GM18505 (cell line): Measurements from ENCODE around the gene DHRS3.

Experiments used
- ATAC-seq: cut with Tn5 transposase; IDR thresholded peaks from one replicate; pipeline ENCODE4 v1.9.1; 2021; ENCODE audit not compliant: unreplicated experiment
- POLR2A ChIP-seq: IDR thresholded peaks from 4 replicates; pipeline ENCODE4 v1.6.1; 2011; ENCODE audit warnings: borderline replicate concordance; ENCODE audit not compliant: insufficient read depth, insufficient read length; ENCODE audit errors: extremely low read depth

DHRS3 gene

GRCh38 chr1:12630946-12631530 lies 13.0 kb upstream of the DHRS3 start:
- no peak for TF ChIP-seq POLR2A

DNA sequence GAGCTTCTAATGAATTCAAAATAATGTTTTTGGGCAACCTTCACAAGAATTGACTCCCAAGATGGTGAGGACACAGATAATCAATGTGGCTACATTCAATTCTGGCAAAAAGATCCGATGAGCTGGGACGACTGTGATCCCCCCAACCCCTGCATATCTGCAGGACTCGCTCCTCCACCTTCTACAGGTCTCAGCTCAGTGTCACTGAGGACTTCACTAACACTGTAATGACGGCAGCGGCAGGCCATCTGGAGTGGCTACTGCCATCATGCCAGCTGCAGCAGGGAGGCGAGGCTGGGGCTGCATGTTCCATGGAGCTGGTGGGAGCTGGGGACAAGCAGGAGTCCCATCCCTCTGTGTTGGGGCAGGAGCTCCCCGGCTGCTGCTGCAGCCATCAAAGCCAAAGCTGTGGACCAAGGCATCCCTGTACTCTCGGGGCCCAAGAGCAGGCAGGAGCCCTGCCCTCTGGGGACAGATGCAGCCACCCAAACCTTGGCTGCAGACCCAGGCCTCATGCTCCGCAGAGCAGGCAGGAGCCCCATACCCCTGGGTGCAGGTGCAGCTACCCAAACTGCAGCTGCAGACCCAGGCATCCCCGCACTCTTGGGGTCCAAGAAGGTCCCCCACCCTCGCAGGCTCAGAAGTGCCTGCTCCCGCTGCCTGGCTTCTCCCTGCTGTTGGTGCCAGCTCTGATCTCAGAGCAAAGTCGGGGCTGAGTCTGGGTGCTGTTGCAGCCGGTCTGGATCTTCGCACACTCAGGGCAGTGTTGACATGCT lies 12.2 kb upstream of the DHRS3 start:
- TF ChIP-seq POLR2A, result no peak
- no peak for ATAC-seq

More at GRCh38 chr1:12630946-12631530, 13.0 kb upstream of the DHRS3 start:
- ATAC-seq, result no peak

- TF ChIP-seq POLR2A, result no peak
- ATAC-seq, result no peak
These were observed 11.5 kb upstream of the DHRS3 start for GRCh38 chr1:12629511-12629956.

GRCh38 chr1:12627296-12627695 lies 9.3 kb upstream of the DHRS3 start:
- TF ChIP-seq POLR2A, result no peak
- no peak for ATAC-seq

- TF ChIP-seq POLR2A, result no peak
- no peak for ATAC-seq
These were observed 8.9 kb upstream of the DHRS3 start for GRCh38 chr1:12626888-12627287.

DNA sequence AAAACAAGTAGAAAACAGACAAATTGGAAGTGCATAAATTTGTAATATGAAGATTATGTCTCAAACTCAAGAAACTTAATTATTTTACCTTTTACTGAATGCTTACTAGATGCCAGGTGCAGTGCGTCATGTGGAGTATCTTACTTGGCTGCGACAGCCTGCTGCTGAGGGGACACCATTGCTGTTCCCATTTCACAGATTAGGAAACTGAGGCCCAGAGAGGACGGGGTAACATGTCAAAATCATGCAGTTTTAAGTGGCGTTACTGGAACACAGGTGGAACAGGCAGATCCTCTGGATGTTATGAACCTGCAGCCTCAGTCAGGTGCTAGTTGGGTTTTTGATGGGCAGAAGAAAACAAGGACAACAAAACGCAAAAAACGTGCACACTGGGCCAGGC lies 7.3 kb upstream of the DHRS3 start:
- TF ChIP-seq POLR2A, result no peak
- ATAC-seq, result no peak

- TF ChIP-seq POLR2A, result no peak
- ATAC-seq, result no peak
These were observed 4.5 kb upstream of the DHRS3 start for GRCh38 chr1:12622506-12622905.

- no peak for ATAC-seq
These were observed 3.6 kb upstream of the DHRS3 start for GRCh38 chr1:12621346-12622335.

GRCh38 chr1:12620931-12621330 lies 2.9 kb upstream of the DHRS3 start:
- no peak for ATAC-seq
- no peak for TF ChIP-seq POLR2A

More at GRCh38 chr1:12621346-12622335, 3.6 kb upstream of the DHRS3 start:
- no peak for TF ChIP-seq POLR2A

GRCh38 chr1:12620488-12620865 lies 2.5 kb upstream of the DHRS3 start:
- TF ChIP-seq POLR2A, result no peak
- ATAC-seq, result no peak

DNA sequence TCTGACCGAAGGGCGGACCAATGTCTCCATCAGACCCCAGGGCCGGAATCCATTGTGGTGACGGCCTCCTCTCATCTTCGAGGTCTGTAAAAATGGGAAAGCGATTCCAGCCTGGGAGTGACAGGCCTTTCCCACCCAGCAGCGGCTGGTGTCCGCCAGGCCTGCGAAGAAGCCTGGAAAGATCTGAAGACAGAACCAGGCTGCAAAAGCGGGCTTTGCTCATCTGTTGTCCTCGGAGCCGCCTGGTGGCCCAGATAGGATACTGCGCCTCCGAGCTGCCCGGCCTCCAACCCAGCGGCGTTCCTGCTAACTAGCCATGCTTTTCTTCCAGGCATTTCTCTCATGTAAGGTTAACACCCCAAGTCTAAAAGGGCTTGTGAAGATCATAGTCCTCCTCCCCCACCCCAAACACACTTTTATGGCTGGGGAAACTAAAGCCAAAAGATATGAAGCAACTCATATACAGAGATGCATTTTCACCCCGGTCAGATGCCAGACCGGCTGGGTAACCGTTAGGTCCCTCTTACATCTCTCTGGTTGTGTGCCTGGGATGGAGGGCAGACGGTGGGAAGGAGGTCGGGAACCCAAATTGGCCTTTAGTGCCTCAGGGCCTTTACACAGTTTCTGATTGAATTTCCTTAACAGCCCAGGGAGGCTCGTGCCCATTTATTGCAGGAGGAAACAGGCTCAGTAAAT lies 1.9 kb upstream of the DHRS3 start:
- TF ChIP-seq POLR2A, result no peak
- no peak for ATAC-seq

- no peak for TF ChIP-seq POLR2A
- no peak for ATAC-seq
These were observed 1.2 kb upstream of the DHRS3 start for GRCh38 chr1:12618965-12619791.
